Mucosa of stomach (tissue), 1 donor: ENCODE measurements around the gene KLF13.

ENCODE experiments used
- H3K27me3 ChIP-seq: one replicate; pipeline ENCODE4 v1.7.0; 2013; ENCODE audit warnings: mild to moderate bottlenecking, low read length; ENCODE audit not compliant: control insufficient read depth, insufficient read depth
- H3K36me3 ChIP-seq: one replicate; pipeline ENCODE4 v1.7.0; 2013; ENCODE audit warnings: low read length; ENCODE audit not compliant: control insufficient read depth, insufficient read depth
- H3K4me1 ChIP-seq: one replicate; pipeline ENCODE4 v1.7.0; 2013; ENCODE audit warnings: mild to moderate bottlenecking, low read length; ENCODE audit not compliant: control insufficient read depth, insufficient read depth
- H3K4me3 ChIP-seq: one replicate; pipeline ENCODE4 v1.7.0; 2013; ENCODE audit warnings: low read length
- H3K9ac ChIP-seq: one replicate; pipeline ENCODE4 v1.7.0; 2013; ENCODE audit warnings: mild to moderate bottlenecking, low read length, moderate library complexity
- H3K9me3 ChIP-seq: one replicate; pipeline ENCODE4 v1.7.0; 2013; ENCODE audit warnings: mild to moderate bottlenecking, low read length, moderate library complexity; ENCODE audit not compliant: control insufficient read depth
- donor health status: Pancreatic carcinoma.

The KLF13 gene

GRCh38 chr15:31292391-31293015 lies 34.1 kb upstream of the KLF13 start:
- Histone ChIP-seq H3K4me1 (peaks cover 30% of the 10 kb centered on the region), H3K9ac (no peak overlapping the region), H3K9me3 (no peaks in the 10 kb centered on the region), H3K27me3 (no peaks in the 10 kb centered on the region), H3K36me3 (no peaks in the 10 kb centered on the region), H3K4me3 (no peak overlapping the region)

- Histone ChIP-seq H3K4me3 (no peak overlapping the region), H3K9ac (no peak overlapping the region), H3K27me3 (no peaks in the 10 kb centered on the region), H3K36me3 (no peaks in the 10 kb centered on the region), H3K9me3 (no peaks in the 10 kb centered on the region), H3K4me1 (peaks cover 41% of the 10 kb centered on the region)
Observed at GRCh38 chr15:31293655-31294054, 33.0 kb upstream of the KLF13 start.

- peaks cover 45% of the 10 kb centered on the region for H3K4me1 ChIP-seq
- H3K36me3 ChIP-seq, result no peaks in the 10 kb centered on the region
- no peak overlapping the region for H3K4me3 ChIP-seq
- no peaks in the 10 kb centered on the region for H3K9me3 ChIP-seq
- no peaks in the 10 kb centered on the region for H3K27me3 ChIP-seq
- no peak overlapping the region for H3K9ac ChIP-seq
Observed at GRCh38 chr15:31294067-31294466, 32.6 kb upstream of the KLF13 start.

- H3K9ac ChIP-seq, result no peak overlapping the region
- H3K36me3 ChIP-seq, result no peaks in the 10 kb centered on the region
- H3K4me1 ChIP-seq, result peaks cover 55% of the 10 kb centered on the region
- H3K9me3 ChIP-seq, result no peaks in the 10 kb centered on the region
- no peak overlapping the region for H3K4me3 ChIP-seq
- no peaks in the 10 kb centered on the region for H3K27me3 ChIP-seq
Observed at GRCh38 chr15:31295658-31296057, 31.0 kb upstream of the KLF13 start.

- H3K4me3 ChIP-seq, result no peak overlapping the region
- peaks cover 61% of the 10 kb centered on the region for H3K4me1 ChIP-seq
- no peak overlapping the region for H3K9ac ChIP-seq
Observed at GRCh38 chr15:31296219-31296645, 30.4 kb upstream of the KLF13 start.

GRCh38 chr15:31296646-31297574 lies 29.7 kb upstream of the KLF13 start:
- Histone ChIP-seq H3K9me3 (no peaks in the 10 kb centered on the region), H3K4me3 (no peak overlapping the region), H3K9ac (peak overlapping the region; percentile 26), H3K4me1 (peaks cover 64% of the 10 kb centered on the region), H3K36me3 (no peaks in the 10 kb centered on the region), H3K27me3 (no peaks in the 10 kb centered on the region)

More at GRCh38 chr15:31296219-31296645, 30.4 kb upstream of the KLF13 start:
- no peaks in the 10 kb centered on the region for H3K9me3 ChIP-seq
- no peaks in the 10 kb centered on the region for H3K36me3 ChIP-seq
- no peaks in the 10 kb centered on the region for H3K27me3 ChIP-seq

GRCh38 chr15:31297575-31298456 lies 28.8 kb upstream of the KLF13 start:
- H3K4me3 ChIP-seq, result no peak overlapping the region
- H3K36me3 ChIP-seq, result no peaks in the 10 kb centered on the region
- no peaks in the 10 kb centered on the region for H3K9me3 ChIP-seq
- no peaks in the 10 kb centered on the region for H3K27me3 ChIP-seq
- peak overlapping the region; percentile 26 for H3K9ac ChIP-seq
- H3K4me1 ChIP-seq, result peaks cover 64% of the 10 kb centered on the region

GRCh38 chr15:31298707-31299172 lies 27.9 kb upstream of the KLF13 start:
- no peak overlapping the region for H3K4me3 ChIP-seq
- no peaks in the 10 kb centered on the region for H3K27me3 ChIP-seq
- H3K9ac ChIP-seq, result no peak overlapping the region
- H3K4me1 ChIP-seq, result peaks cover 67% of the 10 kb centered on the region
- H3K36me3 ChIP-seq, result no peaks in the 10 kb centered on the region
- no peaks in the 10 kb centered on the region for H3K9me3 ChIP-seq

- Histone ChIP-seq H3K27me3 (no peaks in the 10 kb centered on the region), H3K9ac (no peak overlapping the region), H3K4me1 (peaks cover 76% of the 10 kb centered on the region), H3K9me3 (no peaks in the 10 kb centered on the region), H3K36me3 (no peaks in the 10 kb centered on the region), H3K4me3 (no peak overlapping the region)
Observed at GRCh38 chr15:31300208-31300661, 26.4 kb upstream of the KLF13 start.

GRCh38 chr15:31300981-31301672 lies 25.5 kb upstream of the KLF13 start:
- no peaks in the 10 kb centered on the region for H3K27me3 ChIP-seq
- no peaks in the 10 kb centered on the region for H3K9me3 ChIP-seq
- no peak overlapping the region for H3K4me3 ChIP-seq
- peaks cover 78% of the 10 kb centered on the region for H3K4me1 ChIP-seq
- no peak overlapping the region for H3K9ac ChIP-seq
- H3K36me3 ChIP-seq, result no peaks in the 10 kb centered on the region

GRCh38 chr15:31301673-31301990 lies 25.0 kb upstream of the KLF13 start:
- H3K9me3 ChIP-seq, result no peaks in the 10 kb centered on the region
- H3K4me1 ChIP-seq, result peaks cover 84% of the 10 kb centered on the region
- no peak overlapping the region for H3K9ac ChIP-seq
- H3K36me3 ChIP-seq, result no peaks in the 10 kb centered on the region
- H3K27me3 ChIP-seq, result no peaks in the 10 kb centered on the region
- no peak overlapping the region for H3K4me3 ChIP-seq
